A549 (cell line): ENCODE results near the gene DPPA5.

Experiments
- KDM5A ChIP-seq: fragments of 200-600 bp; sonication (generic); IDR thresholded peaks from 2 replicates; pipeline ENCODE4 v1.6.1; 2016; ENCODE audit warnings: antibody characterized with exemption, mild to moderate bottlenecking
- MAFK ChIP-seq: fragments of 450-650 bp; IDR thresholded peaks from 2 replicates; pipeline ENCODE4 v1.6.1; 2014; ENCODE audit not compliant: partially characterized antibody
- MYC ChIP-seq: IDR thresholded peaks from 2 replicates; pipeline ENCODE4 v1.6.1; 2012; ENCODE audit warnings: mild to moderate bottlenecking, inconsistent platforms, low read length, improper control_type of control experiment, borderline replicate concordance
- RFX5 ChIP-seq: fragments of 450-650 bp; IDR thresholded peaks from 2 replicates; pipeline ENCODE4 v1.7.1; 2014; ENCODE audit warnings: antibody characterized with exemption, mild to moderate bottlenecking, moderate library complexity
- ZFP36 ChIP-seq: fragments of 450-650 bp; IDR thresholded peaks from 2 replicates; pipeline ENCODE4 v1.6.1; 2014; ENCODE audit warnings: borderline replicate concordance; ENCODE audit not compliant: partially characterized antibody
- TF ChIP-seq, protein P1 (sequence below): fragments of >200 bp; sonication (Bioruptor Twin); formaldehyde crosslinking; IDR thresholded peaks from 3 replicates; pipeline ENCODE4 v1.5.1; 2016
- TF ChIP-seq, protein P2 (sequence below): IDR thresholded peaks from 2 replicates; pipeline ENCODE4 v1.6.1; 2012

DNA sequence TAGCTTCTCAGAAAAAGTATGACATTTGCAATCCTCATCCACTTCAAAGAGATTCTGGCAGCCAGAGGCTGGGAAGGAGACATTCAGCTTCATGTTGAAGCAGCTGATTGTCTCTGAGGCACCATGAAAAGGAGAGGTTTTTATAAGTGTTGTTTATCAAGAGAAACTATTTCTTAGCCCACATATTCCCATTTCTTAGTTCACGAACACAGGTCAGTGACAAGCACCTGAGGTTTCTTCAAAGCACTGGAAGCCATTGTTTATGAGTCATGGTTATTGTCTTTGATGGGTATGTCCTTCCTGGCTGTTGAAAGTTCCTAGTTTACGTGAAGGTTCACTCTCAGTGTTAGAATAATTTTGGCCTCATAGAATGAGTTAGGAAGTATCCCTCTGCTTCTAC lies 37.6 kb upstream of the DPPA5 start:
- TF ChIP-seq RFX5: no peak
- TF ChIP-seq, protein P1, sequence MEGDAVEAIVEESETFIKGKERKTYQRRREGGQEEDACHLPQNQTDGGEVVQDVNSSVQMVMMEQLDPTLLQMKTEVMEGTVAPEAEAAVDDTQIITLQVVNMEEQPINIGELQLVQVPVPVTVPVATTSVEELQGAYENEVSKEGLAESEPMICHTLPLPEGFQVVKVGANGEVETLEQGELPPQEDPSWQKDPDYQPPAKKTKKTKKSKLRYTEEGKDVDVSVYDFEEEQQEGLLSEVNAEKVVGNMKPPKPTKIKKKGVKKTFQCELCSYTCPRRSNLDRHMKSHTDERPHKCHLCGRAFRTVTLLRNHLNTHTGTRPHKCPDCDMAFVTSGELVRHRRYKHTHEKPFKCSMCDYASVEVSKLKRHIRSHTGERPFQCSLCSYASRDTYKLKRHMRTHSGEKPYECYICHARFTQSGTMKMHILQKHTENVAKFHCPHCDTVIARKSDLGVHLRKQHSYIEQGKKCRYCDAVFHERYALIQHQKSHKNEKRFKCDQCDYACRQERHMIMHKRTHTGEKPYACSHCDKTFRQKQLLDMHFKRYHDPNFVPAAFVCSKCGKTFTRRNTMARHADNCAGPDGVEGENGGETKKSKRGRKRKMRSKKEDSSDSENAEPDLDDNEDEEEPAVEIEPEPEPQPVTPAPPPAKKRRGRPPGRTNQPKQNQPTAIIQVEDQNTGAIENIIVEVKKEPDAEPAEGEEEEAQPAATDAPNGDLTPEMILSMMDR: no peak
- no peak for TF ChIP-seq MAFK
- no peak for TF ChIP-seq ZFP36
- TF ChIP-seq MYC: no peak
- no peak for TF ChIP-seq KDM5A
- TF ChIP-seq, protein P2, sequence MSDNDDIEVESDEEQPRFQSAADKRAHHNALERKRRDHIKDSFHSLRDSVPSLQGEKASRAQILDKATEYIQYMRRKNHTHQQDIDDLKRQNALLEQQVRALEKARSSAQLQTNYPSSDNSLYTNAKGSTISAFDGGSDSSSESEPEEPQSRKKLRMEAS: no peak
